GM19463 (cell line): ENCODE results near the gene AMIGO1.
A peak's percentile ranks its signal among the peaks of the same experiment; 100 is the strongest.

Experiments
- ATAC-seq: cut with Tn5 transposase; IDR thresholded peaks from one replicate; pipeline ENCODE4 v1.9.1; 2021; ENCODE audit warnings: mild to moderate bottlenecking, moderate library complexity; ENCODE audit not compliant: unreplicated experiment

Gene AMIGO1, protein sequence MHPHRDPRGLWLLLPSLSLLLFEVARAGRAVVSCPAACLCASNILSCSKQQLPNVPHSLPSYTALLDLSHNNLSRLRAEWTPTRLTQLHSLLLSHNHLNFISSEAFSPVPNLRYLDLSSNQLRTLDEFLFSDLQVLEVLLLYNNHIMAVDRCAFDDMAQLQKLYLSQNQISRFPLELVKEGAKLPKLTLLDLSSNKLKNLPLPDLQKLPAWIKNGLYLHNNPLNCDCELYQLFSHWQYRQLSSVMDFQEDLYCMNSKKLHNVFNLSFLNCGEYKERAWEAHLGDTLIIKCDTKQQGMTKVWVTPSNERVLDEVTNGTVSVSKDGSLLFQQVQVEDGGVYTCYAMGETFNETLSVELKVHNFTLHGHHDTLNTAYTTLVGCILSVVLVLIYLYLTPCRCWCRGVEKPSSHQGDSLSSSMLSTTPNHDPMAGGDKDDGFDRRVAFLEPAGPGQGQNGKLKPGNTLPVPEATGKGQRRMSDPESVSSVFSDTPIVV

DNA sequence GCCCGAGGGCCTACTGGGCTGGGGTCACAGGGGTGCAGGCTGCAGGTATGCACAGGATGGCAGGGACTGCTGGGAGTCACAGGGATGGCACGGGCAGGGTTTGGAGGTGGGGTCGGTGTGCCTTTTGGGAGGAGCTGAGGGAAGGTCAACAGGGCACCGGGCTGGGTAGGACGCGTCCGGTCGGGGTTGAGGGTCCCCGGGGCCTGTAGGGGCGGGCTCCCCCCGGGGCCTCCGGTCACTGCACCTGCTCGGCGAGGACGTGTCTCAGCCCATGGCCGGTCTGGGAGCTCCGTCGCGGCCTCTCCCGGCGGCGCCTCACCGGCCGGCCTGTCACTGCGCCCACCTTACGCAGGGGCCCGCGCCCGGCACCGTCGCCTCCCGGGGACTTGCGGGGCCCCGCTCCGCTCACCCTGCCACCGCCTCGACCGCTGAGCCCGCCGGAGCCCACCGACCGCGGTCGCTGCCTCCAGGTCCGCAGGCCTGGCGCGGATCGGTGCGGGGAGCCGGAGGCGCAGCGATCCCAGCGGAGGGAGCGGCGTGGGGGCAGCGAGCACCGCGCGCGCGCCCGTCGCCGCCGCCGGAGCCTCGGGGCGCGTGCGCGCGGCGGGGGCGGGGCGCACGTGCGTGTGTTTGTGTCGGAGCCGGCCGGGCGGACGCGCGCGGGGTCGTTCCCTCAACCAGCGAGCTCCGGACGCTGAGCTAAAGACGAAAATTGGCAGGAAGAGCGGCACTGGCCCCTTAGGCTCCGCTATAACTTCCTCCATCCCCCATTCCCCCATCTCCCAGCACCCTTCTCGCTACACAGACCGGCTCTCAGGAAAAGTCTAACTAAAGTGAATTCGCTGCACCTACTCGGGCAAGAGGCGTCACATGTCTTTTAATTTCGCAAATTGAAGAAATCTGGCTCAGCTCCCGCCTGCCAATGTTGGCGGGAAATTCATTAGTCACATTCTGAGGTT is at the start of gene AMIGO1:
AMIGO1 (minus strand) TSS at position 552 of the 959 bp plus-strand sequence. CDS start 815 bp downstream, outside the sequence.
- ATAC-seq = peak; percentile 51

DNA sequence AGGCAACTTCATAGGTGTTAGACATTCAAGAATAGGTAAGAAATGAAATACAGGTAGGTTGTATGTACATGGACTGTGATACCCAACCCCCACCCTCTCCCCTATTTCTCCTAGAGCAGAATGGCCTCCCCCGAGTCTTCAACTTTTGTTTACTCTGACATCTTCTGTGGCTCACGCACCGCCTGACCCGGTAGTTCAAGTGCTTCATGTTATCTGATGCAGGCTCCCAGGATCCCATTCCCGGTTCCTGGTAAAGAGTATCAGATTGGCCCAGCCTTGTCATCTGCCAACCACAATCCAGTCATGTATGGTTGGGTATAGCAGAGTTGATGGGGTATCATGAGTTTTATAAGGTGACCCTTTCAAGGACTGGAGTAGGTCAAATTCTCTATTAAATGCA is 48.0 kb upstream of the AMIGO1 start:
- no peak for ATAC-seq

DNA sequence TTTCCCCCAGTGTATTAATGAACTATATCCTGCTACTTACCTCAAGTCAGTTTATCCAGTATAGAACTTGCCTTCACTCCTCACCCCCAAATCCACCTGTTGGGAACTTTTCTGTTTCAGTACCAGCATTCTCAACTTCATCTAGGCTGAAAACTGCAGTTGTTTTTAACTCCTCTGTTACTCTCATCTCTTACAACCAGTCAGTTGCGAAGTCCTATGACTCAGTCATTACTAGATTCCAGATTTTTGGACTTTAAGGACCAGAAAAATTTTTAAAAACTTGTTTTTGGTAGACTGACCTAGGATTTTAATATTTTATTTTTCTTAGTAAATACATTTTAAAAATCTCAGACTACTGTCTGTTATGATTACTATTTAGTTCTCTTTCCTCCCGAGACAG is 47.0 kb upstream of the AMIGO1 start:
- no peak for ATAC-seq

DNA sequence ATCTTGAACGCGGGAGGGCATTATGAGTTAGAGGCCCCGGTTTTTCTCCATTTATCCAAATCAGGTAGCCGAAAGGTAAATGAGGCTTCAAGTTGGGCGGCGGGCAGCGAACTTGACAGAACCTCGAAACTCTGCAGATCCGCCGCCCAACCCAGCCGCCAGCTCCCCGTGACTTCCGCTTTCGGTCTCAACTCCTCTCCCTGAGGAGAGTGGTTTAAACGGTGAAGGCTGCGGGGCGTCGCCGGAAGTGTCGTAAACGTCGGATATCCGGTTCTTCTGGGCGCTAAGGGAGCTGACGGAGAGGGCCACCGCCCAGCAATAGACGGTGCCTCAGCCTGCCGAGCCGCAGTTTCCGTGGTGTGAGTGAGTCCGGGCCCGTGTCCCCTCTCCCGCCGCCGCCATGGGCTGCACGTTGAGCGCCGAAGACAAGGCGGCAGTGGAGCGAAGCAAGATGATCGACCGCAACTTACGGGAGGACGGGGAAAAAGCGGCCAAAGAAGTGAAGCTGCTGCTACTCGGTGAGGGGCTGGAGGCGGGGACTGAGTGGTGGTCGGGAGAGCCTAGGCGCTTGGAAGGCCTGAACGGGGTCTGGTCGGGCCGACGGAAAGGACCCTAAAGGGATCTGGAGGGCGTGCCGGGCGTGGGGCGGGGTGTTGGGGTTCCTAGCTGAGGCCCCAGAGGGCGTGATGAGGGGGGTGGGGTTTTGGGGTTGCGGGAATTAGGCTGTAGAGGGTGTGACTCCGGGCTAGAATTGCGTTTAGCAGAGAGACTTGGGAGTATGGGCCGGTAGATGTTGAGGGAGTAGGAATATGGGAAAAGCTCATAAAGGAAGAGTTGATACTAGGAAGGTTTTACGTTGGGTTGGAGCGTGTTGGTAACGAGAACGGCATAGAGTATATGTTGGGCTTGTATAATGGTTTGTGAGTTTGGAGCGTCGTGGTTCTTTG is 39.1 kb upstream of the AMIGO1 start, which contains the start of gene GNAI3:
GNAI3 (plus strand) TSS at position 295 of the 947 bp plus-strand sequence; CDS start at position 401, 106 bp downstream.
- ATAC-seq = peak; percentile 88

DNA sequence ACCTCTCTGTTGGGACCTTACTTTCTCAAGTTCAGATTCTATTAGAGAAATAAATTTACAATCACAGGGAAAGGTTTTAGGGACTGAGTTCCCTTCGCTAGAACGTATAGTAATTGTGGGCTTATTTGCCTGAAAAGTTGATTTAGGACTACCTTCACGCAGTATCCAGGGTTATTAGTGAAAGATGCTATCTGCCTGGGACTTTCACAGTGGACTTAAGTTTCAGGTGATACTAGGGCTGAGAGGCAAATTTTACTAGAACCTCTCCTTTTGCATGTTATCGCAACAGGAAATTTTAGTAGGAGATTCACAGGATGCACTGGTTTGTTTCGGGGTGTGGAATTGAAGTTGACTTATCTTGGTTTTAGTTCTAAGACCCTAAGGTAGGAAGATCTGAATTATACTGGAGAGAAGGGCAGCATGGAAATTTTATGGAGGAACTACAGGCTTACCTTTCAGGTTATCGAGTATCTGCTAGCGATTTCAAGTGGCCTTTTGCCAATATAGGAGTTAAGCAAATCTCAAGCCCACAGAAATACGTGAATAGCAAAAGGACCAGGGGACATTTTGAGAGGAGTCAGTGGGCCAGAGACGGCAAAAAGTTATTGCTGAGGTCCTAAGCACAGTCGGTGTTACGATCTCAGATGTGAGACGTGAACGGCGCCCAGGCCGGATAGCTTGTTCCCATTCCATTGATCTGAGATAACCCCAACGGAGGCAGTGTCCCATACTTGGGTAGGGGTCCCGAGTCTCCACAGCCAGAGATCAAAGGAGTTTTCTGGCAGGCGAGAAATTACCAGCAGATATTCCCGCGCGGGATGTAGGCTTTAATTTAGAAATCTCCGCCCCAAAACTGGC is 38.2 kb upstream of the AMIGO1 start:
- no peak for ATAC-seq

DNA sequence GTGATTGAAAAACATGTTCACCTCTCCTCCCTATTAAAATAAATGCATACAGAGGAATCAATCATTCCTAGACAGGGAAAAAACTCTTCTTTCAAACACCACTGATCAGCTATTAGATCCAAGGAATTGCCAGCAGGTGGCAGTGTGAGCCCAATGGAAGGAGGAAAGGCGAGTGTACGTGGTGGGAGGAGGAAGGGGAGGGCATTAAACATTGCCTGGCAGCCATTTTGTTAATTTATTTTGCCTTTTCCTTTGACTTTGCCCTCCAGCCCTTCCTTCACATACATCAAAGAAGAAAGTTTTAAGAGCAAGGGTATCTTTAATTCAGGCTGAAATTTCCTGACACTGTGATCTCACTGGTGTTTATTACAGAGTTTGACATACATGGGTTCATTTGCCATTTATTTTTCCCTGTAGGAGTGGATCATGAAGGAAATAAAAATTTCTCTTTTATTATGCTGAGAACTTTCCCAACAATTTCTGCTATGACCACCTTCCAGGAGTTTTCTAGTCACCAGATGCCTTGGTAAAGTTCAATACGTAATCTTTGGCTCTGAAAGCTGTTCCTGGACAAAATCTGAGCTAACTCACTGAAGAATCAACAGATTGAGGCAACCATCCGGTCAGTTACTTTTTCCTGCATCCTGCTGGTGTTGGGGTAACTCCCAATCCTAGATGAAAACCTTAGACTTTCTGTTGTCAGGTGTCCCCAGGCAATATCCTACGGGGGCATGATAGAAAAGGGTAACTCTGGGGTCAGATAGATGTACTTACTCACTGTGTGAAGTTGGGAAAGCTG is 37.0 kb upstream of the AMIGO1 start:
- peak; percentile 38 for ATAC-seq

DNA sequence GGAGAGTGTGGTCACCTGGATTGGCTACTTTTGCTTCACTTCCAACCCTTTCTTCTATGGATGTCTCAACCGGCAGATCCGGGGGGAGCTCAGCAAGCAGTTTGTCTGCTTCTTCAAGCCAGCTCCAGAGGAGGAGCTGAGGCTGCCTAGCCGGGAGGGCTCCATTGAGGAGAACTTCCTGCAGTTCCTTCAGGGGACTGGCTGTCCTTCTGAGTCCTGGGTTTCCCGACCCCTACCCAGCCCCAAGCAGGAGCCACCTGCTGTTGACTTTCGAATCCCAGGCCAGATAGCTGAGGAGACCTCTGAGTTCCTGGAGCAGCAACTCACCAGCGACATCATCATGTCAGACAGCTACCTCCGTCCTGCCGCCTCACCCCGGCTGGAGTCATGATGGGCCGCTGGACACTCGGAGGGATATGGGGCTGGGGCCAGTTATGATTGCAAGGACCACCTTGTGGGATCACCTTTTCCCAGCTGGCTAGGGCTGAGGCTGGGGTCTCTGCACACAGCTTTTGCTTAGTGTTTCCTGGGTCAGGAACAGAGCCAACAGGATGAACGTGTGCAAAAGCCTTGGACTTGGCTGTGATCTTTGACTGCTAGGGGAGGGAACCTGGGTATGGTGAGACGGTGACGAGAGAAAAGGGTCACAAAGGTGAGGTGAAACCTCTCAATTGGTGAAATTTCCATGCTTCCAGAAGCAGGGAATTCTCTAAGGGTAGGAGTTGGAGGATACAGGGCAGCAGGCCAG is 34.6 kb upstream of the AMIGO1 start:
- ATAC-seq = no peak

DNA sequence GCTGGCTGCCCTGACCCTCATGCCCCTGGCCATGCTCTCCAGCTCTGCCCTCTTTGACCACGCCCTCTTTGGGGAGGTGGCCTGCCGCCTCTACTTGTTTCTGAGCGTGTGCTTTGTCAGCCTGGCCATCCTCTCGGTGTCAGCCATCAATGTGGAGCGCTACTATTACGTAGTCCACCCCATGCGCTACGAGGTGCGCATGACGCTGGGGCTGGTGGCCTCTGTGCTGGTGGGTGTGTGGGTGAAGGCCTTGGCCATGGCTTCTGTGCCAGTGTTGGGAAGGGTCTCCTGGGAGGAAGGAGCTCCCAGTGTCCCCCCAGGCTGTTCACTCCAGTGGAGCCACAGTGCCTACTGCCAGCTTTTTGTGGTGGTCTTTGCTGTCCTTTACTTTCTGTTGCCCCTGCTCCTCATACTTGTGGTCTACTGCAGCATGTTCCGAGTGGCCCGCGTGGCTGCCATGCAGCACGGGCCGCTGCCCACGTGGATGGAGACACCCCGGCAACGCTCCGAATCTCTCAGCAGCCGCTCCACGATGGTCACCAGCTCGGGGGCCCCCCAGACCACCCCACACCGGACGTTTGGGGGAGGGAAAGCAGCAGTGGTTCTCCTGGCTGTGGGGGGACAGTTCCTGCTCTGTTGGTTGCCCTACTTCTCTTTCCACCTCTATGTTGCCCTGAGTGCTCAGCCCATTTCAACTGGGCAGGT is 33.9 kb upstream of the AMIGO1 start:
- no peak for ATAC-seq

DNA sequence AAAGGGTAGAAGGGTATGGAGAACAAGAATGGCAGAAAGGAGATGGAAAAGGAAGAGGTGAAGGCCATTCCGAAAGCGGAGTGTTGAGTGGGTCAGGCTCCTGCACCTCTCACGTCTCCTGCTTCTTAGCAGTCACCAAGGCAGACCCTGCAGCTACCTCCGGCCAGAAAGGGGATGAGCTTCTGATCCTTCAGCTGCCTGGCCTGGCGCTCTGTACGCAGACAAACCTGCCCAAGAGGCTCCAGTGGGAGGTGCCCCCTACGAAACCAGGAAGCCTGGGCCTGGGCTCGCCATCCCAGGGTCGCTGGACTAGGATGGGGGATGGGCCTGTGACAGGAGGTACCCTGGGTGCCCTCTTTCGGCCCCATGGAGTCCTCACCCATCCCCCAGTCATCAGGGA is 33.1 kb upstream of the AMIGO1 start:
- no peak for ATAC-seq

DNA sequence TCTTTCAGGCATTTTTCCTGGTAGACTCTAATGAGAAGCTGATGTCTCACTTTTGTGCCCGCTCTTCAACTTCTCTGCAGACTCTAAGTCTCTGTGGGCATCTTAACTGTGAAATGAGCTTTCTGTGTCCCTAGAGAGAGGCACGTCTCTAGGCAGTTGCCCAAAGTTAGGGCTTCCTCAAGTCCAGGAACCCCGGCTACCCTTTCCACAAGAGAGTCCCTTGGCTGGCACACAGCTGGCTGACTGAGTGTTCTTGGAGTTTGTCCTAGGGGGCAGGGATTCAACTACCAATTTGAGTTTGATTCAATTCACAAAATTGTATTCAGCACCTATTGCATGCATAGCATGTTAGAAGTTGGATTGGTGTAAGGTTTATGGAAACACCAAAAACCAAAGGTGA is 31.6 kb upstream of the AMIGO1 start:
- ATAC-seq = no peak

DNA sequence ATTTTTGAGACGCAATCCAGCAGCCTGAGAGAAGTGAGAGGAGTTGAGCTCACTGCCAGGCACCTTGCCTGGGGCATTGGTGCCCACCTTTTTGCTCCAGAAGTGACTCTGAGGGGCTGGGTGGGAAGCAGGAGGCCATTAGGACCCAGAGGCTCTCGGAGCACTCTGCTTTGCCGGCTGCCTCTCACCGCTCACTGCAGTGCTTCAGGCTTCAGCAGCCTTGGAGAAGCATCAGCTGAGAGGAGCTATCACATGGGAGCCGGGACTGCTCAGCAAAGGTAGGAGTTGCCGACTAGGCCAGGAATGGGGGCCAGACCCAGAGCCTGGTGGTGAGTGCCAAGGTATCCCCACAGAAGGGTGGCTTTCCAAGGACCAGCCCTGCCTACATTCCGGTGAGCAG is 30.1 kb upstream of the AMIGO1 start, which contains the start of gene GPR61:
GPR61 (plus strand) TSS at position 197 of the 400 bp plus-strand sequence. CDS start 3,151 bp downstream, outside the sequence.
- no peak for ATAC-seq

DNA sequence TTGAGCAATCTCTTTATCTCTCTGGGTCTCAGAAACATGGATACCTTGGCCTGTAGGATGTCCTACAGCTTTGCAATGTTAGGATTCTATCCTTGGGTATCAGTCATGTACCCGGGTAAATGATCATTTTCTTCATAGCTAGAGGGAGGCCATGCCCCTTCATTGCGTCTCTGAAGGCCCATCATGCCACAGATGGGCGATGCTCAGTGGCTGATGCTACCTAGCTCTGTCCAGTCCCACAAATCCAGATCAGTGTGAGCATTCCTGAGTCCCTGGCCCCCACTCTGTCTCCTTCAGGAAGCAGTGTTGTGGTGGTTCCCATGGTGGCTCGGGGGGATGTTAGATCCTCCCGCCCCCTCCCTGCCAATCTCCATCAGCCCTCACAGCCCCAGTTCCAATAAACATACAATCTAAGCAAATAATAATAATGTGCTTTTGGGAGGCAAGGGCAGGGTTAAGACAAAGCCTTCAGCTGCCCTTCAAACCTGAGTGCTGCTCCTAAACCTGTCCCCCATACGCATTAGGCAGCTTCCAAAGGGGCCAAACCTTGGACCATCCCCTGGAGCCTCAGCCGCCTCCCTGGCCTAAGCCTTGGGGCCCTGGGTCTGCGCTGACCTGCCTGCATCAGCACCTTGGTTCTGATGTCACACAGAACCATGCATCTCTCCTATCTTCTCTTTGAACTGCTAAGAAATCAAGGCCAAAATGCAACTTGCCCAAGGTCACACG is 29.5 kb upstream of the AMIGO1 start:
- no peak for ATAC-seq

DNA sequence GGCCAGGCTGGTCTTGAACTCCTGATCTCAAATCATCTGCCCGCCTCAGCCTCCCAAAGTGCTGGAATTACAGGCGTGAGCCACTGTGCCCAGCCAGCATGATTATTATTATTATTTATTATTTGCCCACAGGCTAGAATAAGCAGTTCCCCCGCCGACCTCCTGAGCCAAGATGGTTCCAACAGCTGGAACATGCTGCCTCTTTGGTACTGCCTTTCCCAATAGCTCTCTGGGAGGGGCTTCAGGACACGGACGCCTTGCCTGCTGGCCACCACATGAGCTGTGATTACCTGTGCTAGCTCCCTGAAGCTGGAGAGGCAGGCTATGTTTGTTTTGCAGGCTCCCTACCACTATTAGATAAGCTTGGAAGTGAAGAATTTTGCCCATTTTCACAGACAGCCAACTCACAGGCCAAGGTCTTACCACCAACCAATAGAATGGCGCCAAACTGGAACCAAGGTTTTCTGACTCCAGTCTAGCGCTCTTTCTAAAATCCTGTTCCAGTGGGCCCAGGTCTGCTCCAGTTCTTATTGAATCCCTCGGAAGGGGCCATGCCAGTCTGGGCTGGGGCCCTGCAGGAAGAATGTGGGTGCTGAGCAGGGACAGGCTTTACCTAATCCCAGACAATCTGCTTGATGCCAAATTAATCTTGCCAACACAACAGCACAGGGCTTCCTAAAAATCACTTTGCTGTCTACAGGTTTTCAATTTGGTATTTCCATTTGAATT is 28.1 kb upstream of the AMIGO1 start:
- no peak for ATAC-seq

DNA sequence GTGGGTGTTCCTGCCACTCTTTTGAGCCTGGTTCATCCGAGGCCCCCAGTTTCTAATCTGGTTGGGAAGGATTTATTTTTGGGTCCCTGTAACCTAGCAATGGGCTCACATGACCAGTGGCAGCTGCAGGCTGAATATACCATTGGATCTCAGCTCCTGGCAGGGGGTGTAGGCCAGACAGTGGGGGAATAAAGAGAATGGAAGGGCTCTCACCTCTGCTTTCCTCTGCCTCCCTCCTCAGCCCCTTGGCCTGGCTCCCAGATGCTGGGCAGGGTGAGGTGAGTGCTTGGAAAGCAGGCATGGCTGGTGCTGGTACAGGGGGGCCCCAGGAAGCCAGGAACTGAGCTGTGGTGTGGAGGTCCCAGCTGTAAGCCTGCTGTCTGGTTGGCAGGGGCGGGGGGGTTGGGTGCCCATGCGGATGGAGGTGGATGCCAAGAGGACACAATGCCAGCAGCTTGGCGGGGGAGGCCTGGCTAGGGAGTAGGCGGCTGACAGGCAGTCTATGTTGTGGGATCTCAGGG is 26.5 kb upstream of the AMIGO1 start:
- no peak for ATAC-seq

DNA sequence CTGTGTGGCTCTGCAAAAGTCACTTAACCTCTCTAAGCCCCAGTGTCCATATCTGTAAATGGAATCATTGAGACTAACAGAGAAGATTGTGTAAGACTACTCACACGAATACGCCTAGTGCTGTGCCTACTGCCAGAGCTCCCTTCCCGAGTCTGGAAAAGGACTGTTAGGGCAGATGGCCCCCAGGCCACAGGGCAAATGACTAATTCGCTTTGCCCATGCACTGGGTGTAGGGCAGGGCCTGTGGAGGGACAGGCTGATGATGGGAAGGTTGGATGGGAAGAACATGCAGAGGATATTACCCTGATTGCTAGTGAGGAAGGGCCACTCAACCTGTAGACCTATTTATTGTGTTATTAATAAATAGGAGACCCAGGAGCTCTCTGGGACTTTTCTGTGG is 26.0 kb upstream of the AMIGO1 start:
- ATAC-seq = no peak
